Endothelial cell of umbilical vein (primary cell): Measurements from ENCODE around the gene NEDD4. TPM values are rescaled to one million over a fixed set of nuclear protein-coding genes. Genes with fewer than 3 reads are reported as not detected.

ENCODE experiments used
- BruUV-seq: library from RNA; stranded (reverse); fragments of 400-500 nt; replicated peaks from 2 replicates; lab custom pipeline; 2021; lab: Mats Ljungman, UMichigan
- CTCF ChIA-PET: fragments of 300-600, 350-600 bp; sonication (Branson Sonifier 250); formaldehyde crosslinking; loops from one replicate; lab custom pipeline; 2021; ENCODE audit warnings: antibody characterized with exemption, inconsistent platforms; lab: Charles Lee
- POLR2A ChIA-PET: fragments of 300-600, 350-600 bp; sonication (Branson Sonifier 250); formaldehyde crosslinking; loops from one replicate; lab custom pipeline; 2021; ENCODE audit warnings: antibody characterized with exemption, inconsistent platforms; lab: Charles Lee
- DNase-seq: peaks from one replicate; pipeline ENCODE4 v3.0.0-alpha.2; 2011; ENCODE audit warnings: low read depth, low spot score
- FAIRE-seq: peaks from 2 replicates; lab custom pipeline; 2011; peaks lifted over from hg19 to GRCh38; lab: Jason Lieb, UNC
- H2AFZ ChIP-seq: 2 replicates; pipeline ENCODE4 v1.6.0; 2012; ENCODE audit warnings: low read depth, low read length, control low read depth, inconsistent platforms
- H3K27ac ChIP-seq: 2 replicates; pipeline ENCODE4 v1.5.1; 2011; ENCODE audit warnings: low read depth, mild to moderate bottlenecking, control low read depth, low read length, moderate library complexity; ENCODE audit not compliant: insufficient read depth
- H3K27me3 ChIP-seq, 2 experiments: 2 replicates each; pipeline versions ENCODE4 v1.6.0 to v1.6.1; 2011; ENCODE audit warnings: low read length in 2 of 2, mixed read lengths in 1 of 2; ENCODE audit not compliant: control insufficient read depth in 2 of 2, insufficient read depth in 2 of 2
- H3K36me3 ChIP-seq, 2 experiments: 2 replicates in 1 of 2; 3 replicates in 1 of 2; pipeline ENCODE4 v1.5.1; 2011; ENCODE audit warnings: low read length in 2 of 2, mild to moderate bottlenecking in 1 of 2, moderate library complexity in 1 of 2; ENCODE audit not compliant: control insufficient read depth in 2 of 2, insufficient read depth in 2 of 2; ENCODE audit errors: extremely low read depth in 1 of 2
- H3K4me1 ChIP-seq: 3 replicates; pipeline ENCODE4 v1.5.1; 2011; ENCODE audit warnings: mild to moderate bottlenecking, low read length; ENCODE audit not compliant: control insufficient read depth, insufficient read depth; ENCODE audit errors: extremely low read depth
- H3K4me2 ChIP-seq: 2 replicates; pipeline ENCODE4 v1.6.1; 2011; ENCODE audit warnings: low read length, control low read depth, mixed read lengths; ENCODE audit not compliant: insufficient read depth
- H3K4me3 ChIP-seq, 3 experiments: fragments of 200-600 bp in 1 of 3; sonication (generic), shearing (Covaris generic) in 1 of 3; replicated peaks in 1 of 3; 2 replicates each; pipeline ENCODE4 v1.5.1; 2011 to 2016; ENCODE audit warnings: control low read depth in 3 of 3, low read length in 3 of 3, mild to moderate bottlenecking in 2 of 3, inconsistent platforms in 1 of 3, low read depth in 1 of 3, moderate library complexity in 1 of 3; ENCODE audit not compliant: insufficient read depth in 1 of 3
- H3K79me2 ChIP-seq: 2 replicates; pipeline ENCODE4 v1.6.0; 2012; ENCODE audit warnings: low read length, inconsistent platforms; ENCODE audit not compliant: control insufficient read depth, insufficient read depth
- H3K9ac ChIP-seq: replicated peaks from 2 replicates; pipeline ENCODE3; 2011; ENCODE audit warnings: low read length, control low read depth; ENCODE audit not compliant: insufficient read depth; ENCODE audit errors: extremely low read depth
- H3K9me1 ChIP-seq: replicated peaks from 3 replicates; pipeline ENCODE4 v1.6.0; 2011; ENCODE audit warnings: mild to moderate bottlenecking, low read length; ENCODE audit not compliant: control insufficient read depth, insufficient read depth; ENCODE audit errors: extremely low read depth
- H3K9me3 ChIP-seq: replicated peaks from 2 replicates; pipeline ENCODE4 v1.5.1; 2012; ENCODE audit warnings: low read length, inconsistent platforms; ENCODE audit not compliant: control insufficient read depth, insufficient read depth
- H4K20me1 ChIP-seq: replicated peaks from 2 replicates; pipeline ENCODE3; 2011; ENCODE audit warnings: mild to moderate bottlenecking, low read length; ENCODE audit not compliant: control insufficient read depth, insufficient read depth; ENCODE audit errors: extremely low read depth
- CTCF ChIP-seq, 2 donors: IDR thresholded peaks; 1 replicate in 1 of 2; 2 replicates in 1 of 2; pipeline ENCODE4 v1.5.1; 2011; ENCODE audit warnings: low read length in 2 of 2, mild to moderate bottlenecking in 2 of 2, moderate library complexity in 2 of 2, control low read depth in 1 of 2, inconsistent platforms in 1 of 2, low read depth in 1 of 2; ENCODE audit not compliant: insufficient read depth in 1 of 2; ENCODE audit errors: extremely low read depth in 1 of 2
- EZH2 ChIP-seq: IDR thresholded peaks from 2 replicates; pipeline ENCODE4 v1.6.1; 2012; ENCODE audit warnings: borderline replicate concordance, low read depth, mild to moderate bottlenecking, moderate library complexity, low read length, inconsistent platforms; ENCODE audit not compliant: severe bottlenecking
- FOS ChIP-seq: IDR thresholded peaks from 2 replicates; pipeline ENCODE4 v1.6.1; 2011; ENCODE audit warnings: mild to moderate bottlenecking, low read length, moderate library complexity, borderline replicate concordance; ENCODE audit not compliant: insufficient read depth
- GATA2 ChIP-seq: IDR thresholded peaks from 2 replicates; pipeline ENCODE4 v1.7.0; 2011; ENCODE audit warnings: low read depth, mild to moderate bottlenecking, moderate library complexity, mixed read lengths, low read length; ENCODE audit not compliant: insufficient read length, insufficient read depth
- JUN ChIP-seq: IDR thresholded peaks from 2 replicates; pipeline ENCODE4 v1.6.1; 2011; ENCODE audit warnings: borderline replicate concordance, low read depth; ENCODE audit not compliant: insufficient read length, insufficient read depth
- MAX ChIP-seq: IDR thresholded peaks from 2 replicates; pipeline ENCODE4 v1.6.1; 2011; ENCODE audit not compliant: insufficient read depth, insufficient read length
- MYC ChIP-seq: IDR thresholded peaks from one replicate; pipeline ENCODE4 v1.6.1; 2011; ENCODE audit warnings: mild to moderate bottlenecking, low read depth, low read length
- POLR2A ChIP-seq: IDR thresholded peaks from 2 replicates; pipeline ENCODE4 v1.6.1; 2012; ENCODE audit warnings: low read depth, mild to moderate bottlenecking, control low read depth, low read length
- POLR2AphosphoS5 ChIP-seq: IDR thresholded peaks from 2 replicates; pipeline ENCODE4 v1.6.1; 2012; ENCODE audit warnings: low read depth, mild to moderate bottlenecking, control low read depth, low read length, moderate library complexity; ENCODE audit not compliant: insufficient read depth
- dilution Hi-C: fragments of 300-500 bp; cut with MboI; formaldehyde crosslinking; loops from one replicate; pipeline ENCODE4 v1.15.0; 2019; ENCODE audit warnings: low sequenced_read_pairs; ENCODE audit not compliant: extremely low pct_ligation_motif_present
- intact Hi-C: fragments of 100-400 bp; cut with micrococcal nuclease; formaldehyde crosslinking; loops from one replicate; pipeline ENCODE4 v1.10.0; 2022
- polyA plus RNA-seq, 4 experiments: library from polyadenylated mRNA; depleted of rRNA in 3 of 4; stranded (reverse) in 3 of 4; unstranded in 1 of 4; fragments of >200 nt; gene quantifications; 2 replicates each; pipeline versions ENCODE4 v1.2.1 to v1.2.3, GENCODE V29; 2011 to 2012; ENCODE audit warnings: missing spikeins in 1 of 4
- total RNA-seq: library from RNA; stranded (reverse); gene quantifications from 2 replicates; pipeline ENCODE4 v1.2.3, GENCODE V29; 2021

The NEDD4 gene
- total and polyA plus RNA-seq, 2 donors (not counting 3 experiments of a cell fraction or from before 2014, with no cell fraction given): 9.2 to 39.0 TPM

- H3K4me3 ChIP-seq: no peak overlapping the region
- no peaks in the 10 kb centered on the region for H3K9me3 ChIP-seq
- no peaks in the 10 kb centered on the region for H3K27me3 ChIP-seq
- CTCF ChIA-PET: interaction anchor here (0.7 to 6.9 kb wide), 3 partner anchors 16 to 138 kb away, joined by 3 to 109 read pairs (median 9); no protein-coding TSS in a partner anchor
- no peaks in the 10 kb centered on the region for H3K9me1 ChIP-seq
- H3K79me2 ChIP-seq: no peaks in the 10 kb centered on the region
- no peak overlapping the region for H2AFZ ChIP-seq
- no TSS peak for BruUV-seq
- peaks cover 15% of the 10 kb centered on the region for H3K4me1 ChIP-seq
- dilution Hi-C loops (no loop called here), intact Hi-C loops (loop anchor here (5.0 kb wide), 3 partner anchors 68 to 113 kb away; partner anchors contain the start of gene NEDD4)
- POLR2A ChIA-PET: no interaction called here
- H3K36me3 ChIP-seq: no peaks in the 10 kb centered on the region
- no peaks in the 10 kb centered on the region for H4K20me1 ChIP-seq
- DNase-seq (no peak), FAIRE-seq (no peak)
- TF ChIP-seq MYC (no peak), JUN (no peak), GATA2 (no peak), MAX (no peak), POLR2AphosphoS5 (no peak), EZH2 (no peak), CTCF (IDR thresholded peaks at IDR 0.05; ENCODE audit: extremely low read depth in 1 of 2, insufficient read depth in 1 of 2, low read depth in 1 of 2, low read length in 2 of 2) (no peak), FOS (no peak), POLR2A (no peak)
- H3K9ac ChIP-seq: no peak overlapping the region
- no peak overlapping the region for H3K27ac ChIP-seq
- H3K4me2 ChIP-seq: no peak overlapping the region
These were observed 78.2 kb downstream of the NEDD4 start for GRCh38 chr15:55915221-55915620.
